GM12874 (cell line): Measurements from ENCODE around the gene CAMKK2.

Source experiments
- TF ChIP-seq, protein P1 (sequence below): IDR thresholded peaks from 2 replicates; pipeline ENCODE4 v1.5.1; 2011; ENCODE audit warnings: low read depth, mild to moderate bottlenecking, control low read depth, low read length, moderate library complexity; ENCODE audit not compliant: insufficient read depth

The CAMKK2 gene

DNA sequence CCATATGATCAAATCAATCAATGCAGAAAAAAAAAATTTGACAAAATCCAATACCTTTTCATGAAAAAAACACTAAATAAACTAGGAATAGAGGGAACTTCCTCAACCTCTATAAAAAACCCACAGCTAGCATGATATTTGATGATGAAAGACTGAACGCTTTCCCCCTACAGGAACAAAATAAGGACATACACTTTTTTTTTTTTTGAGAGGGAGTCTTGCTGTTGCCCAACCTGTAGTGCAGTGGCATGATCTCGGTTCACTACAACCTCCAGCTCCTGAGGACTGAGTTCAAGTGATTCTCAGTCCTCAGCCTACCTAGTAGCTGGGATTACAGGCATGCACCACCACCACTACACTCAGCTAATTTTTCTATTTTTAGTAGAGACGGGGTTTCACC is 17.9 kb upstream of the CAMKK2 start:
- TF ChIP-seq, protein P1, sequence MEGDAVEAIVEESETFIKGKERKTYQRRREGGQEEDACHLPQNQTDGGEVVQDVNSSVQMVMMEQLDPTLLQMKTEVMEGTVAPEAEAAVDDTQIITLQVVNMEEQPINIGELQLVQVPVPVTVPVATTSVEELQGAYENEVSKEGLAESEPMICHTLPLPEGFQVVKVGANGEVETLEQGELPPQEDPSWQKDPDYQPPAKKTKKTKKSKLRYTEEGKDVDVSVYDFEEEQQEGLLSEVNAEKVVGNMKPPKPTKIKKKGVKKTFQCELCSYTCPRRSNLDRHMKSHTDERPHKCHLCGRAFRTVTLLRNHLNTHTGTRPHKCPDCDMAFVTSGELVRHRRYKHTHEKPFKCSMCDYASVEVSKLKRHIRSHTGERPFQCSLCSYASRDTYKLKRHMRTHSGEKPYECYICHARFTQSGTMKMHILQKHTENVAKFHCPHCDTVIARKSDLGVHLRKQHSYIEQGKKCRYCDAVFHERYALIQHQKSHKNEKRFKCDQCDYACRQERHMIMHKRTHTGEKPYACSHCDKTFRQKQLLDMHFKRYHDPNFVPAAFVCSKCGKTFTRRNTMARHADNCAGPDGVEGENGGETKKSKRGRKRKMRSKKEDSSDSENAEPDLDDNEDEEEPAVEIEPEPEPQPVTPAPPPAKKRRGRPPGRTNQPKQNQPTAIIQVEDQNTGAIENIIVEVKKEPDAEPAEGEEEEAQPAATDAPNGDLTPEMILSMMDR, result no peak

DNA sequence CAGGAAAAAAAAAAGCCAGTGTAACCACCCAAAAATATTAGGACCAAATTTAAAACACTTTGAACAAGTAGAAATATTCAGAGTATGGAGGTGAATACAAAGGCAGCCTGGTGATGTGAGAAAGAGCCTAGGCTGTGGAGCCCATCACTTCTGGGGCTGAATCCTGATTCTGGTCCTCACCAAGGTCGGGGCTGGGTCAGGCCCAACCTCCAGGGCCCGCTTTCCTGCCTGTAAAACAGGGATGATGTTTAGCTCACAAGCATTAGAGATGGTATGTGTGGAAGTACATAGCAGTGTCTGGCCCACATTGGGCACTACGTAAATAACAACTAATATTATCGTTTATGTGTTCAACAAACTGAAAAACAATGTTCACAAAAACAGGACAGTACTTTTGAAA is 7.8 kb upstream of the CAMKK2 start:
- TF ChIP-seq, protein P1, result no peak

DNA sequence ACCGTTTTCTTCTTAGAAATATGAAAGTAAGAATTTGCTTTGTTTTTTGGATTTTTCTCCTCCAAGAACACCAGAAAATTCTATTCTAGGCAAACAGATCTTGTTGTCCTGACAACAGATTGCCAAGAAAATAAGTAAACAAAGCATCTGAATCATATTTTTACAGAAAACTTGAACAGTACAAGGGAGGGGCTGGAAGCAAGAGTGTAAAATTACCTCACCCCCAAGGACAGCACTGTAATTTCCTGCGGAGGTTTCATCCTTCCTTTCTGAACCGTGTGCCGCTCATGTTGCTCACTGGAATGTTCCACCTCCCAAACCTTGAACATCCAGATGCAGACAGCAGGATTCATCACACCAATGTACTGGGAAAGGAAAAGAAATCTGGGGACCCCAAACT is 5.4 kb upstream of the CAMKK2 start:
- TF ChIP-seq, protein P1, result no peak

DNA sequence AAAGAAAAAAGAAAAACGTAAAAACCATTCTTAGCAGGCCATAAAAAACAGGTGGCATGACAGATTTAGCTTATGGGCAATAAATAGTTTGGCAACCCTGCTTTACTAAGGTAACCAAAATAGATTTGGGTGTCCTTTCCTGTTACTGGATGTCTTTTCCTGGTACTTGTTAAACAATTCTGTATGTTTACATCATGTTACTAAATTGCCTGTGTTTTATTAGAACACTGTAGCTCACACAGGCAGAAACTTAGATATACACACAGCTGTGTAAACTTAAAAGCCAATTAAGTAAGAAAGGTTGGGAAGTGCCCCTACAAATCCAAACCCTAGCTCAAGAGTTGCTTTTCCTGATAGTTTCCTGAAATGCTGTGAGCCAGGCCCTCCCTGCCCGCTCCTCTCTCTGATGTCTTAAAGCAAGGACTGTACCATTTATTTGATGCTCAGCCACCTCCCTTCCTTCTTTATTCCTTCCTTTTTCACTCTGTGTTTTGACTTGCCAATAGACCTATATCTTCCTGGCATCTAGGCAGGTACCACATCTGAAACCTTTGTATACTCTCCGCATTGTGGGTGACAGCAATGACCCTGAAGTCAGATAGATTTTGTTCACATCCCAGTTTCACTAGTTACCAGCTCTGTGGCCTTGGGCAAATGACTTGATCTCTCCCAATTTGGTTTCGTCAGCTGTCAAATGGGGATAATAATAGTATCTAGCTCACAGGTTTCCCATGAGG is 3.7 kb upstream of the CAMKK2 start:
- TF ChIP-seq, protein P1, result no peak

DNA sequence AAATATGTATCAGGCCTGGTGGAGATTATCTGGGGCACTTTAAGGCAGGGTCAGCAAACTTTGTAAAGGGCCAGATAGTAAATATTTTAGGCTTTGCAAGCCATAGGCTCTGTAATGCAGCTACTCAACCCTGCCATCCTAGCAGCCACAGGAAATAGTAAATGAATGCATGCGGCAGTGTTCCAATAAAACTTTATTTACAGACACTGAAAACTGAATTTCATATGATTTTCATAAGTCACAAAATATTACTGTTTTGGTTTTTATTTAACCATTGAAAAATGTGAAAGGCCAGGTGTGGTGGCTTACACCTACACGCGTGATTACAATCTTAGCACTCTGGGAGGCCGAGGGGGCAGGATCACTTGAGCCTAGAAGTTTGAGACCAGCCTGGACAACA is 3.2 kb upstream of the CAMKK2 start:
- TF ChIP-seq, protein P1, result no peak

DNA sequence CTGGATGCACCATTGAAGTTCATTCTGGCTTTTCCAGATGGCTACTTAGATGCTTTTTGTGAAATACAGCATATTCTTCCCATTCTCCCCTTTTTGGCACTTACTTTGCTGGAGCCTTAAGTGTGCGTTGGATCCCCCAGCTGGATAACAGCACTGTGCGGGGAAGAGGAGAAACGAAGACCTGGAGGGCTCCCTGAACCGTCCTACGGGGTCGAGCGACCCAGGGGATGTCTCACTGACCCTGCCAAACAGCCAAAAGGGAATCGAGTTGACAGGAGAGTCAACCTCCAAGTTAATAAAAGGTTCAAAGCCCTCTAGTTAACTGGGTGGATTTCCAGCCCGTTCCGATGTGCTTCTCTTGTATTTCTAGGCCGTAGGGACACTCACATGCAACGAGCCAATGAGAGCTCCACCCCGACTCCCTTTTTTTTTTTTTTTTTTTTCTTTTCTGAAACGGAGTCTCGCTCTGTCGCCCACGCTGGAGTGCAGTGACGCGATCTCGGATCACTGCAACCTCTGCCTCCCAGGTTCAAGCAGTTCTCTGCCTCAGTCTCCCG is 1.0 kb upstream of the CAMKK2 start:
- TF ChIP-seq, protein P1, result no peak

DNA sequence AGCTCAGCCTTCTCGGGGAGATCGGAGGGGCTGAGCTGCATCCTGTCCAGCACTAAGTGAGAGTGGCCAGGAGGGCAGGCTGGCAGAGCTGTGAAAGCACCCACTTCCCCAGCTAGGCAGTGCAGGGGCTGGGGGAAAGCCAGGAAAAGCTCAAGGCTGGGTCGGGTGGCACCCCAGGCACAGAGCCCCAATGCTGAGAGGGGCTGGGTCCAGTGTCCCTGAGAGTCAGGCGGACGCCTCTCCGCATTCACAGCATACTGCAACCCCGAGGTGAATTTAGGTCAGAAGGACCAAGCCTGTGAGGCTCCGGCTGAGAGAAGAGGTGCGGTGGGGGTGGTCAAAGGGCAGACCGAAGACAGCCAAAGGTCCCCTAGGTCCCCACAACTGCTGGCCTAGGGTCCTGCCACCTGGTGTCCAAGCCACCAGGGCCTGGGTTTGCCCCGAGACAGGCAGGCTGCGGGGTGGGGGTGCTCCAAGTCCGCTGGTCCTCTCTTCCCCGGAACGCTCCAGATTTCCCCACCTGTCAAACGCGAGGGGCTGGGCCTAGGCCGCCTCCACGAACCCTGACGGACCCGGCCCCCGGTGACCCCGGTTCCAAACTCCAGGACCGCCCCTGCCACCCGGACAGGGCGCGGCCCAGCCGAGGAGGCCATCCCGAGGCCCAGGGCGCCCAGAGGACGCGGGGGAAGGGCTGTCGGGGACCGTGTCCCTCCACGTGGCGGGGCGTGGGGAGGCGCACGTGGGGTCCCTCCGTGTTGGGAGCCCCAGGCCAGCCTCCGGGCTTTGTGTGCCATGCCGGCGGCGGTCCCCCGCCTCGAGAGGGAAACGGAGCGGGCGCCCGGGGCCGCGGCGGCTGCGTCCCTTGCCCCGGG is 527 bp downstream of the CAMKK2 start:
- TF ChIP-seq, protein P1, result no peak
